Sigmoid colon (tissue), 4 donors: ENCODE data around the gene RPS6KA2.

Experiments used
- POLR2A ChIP-seq, 2 donors: fragments of 450-650 bp; IDR thresholded peaks; one replicate each; pipeline ENCODE4 v1.6.1; 2016; ENCODE audit warnings: antibody characterized with exemption in 2 of 2, mild to moderate bottlenecking in 2 of 2, moderate library complexity in 2 of 2
- POLR2AphosphoS5 ChIP-seq, 4 donors: sonication (generic); formaldehyde crosslinking; IDR thresholded peaks; one replicate each; pipeline ENCODE4 v1.6.1; 2017; ENCODE audit warnings: antibody characterized with exemption in 4 of 4
- TF ChIP-seq, protein P1 (sequence below), 4 experiments: fragments of 450-650 bp in 3 of 4; fragments of 200-600 bp in 1 of 4; IDR thresholded peaks; one replicate each; pipeline ENCODE4 v1.5.1; 2016 to 2019; ENCODE audit warnings: antibody characterized with exemption in 4 of 4, mild to moderate bottlenecking in 3 of 4, moderate library complexity in 2 of 4

- TF ChIP-seq, protein P1, sequence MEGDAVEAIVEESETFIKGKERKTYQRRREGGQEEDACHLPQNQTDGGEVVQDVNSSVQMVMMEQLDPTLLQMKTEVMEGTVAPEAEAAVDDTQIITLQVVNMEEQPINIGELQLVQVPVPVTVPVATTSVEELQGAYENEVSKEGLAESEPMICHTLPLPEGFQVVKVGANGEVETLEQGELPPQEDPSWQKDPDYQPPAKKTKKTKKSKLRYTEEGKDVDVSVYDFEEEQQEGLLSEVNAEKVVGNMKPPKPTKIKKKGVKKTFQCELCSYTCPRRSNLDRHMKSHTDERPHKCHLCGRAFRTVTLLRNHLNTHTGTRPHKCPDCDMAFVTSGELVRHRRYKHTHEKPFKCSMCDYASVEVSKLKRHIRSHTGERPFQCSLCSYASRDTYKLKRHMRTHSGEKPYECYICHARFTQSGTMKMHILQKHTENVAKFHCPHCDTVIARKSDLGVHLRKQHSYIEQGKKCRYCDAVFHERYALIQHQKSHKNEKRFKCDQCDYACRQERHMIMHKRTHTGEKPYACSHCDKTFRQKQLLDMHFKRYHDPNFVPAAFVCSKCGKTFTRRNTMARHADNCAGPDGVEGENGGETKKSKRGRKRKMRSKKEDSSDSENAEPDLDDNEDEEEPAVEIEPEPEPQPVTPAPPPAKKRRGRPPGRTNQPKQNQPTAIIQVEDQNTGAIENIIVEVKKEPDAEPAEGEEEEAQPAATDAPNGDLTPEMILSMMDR (IDR thresholded peaks at IDR 0.05) = no peak
- TF ChIP-seq POLR2AphosphoS5 (IDR thresholded peaks at IDR 0.05) (no peak), POLR2A (IDR thresholded peaks at IDR 0.05) (no peak)
Measured at GRCh38 chr6:166424431-166424830, 202.6 kb downstream of the RPS6KA2 start.
